Measurements from ENCODE around the gene MCOLN2. TPM values are rescaled to one million over a fixed set of nuclear protein-coding genes. Genes with fewer than 3 reads are reported as not detected.

Gene MCOLN2
- polyA plus RNA-seq, 1 of the 3 experiments (the other 2 are of a cell fraction), result not detected

GRCh38 chr1:84972377-84972987 lies 24.4 kb downstream of the MCOLN2 start:
- no peak overlapping the region; a peak in 1 of 4 replicates for H3K4me3 ChIP-seq (ENCODE audit: low read depth in 2 of 2, low read length in 1 of 2)
- no peaks in the 10 kb centered on the region for H3K9me3 ChIP-seq
- H3K27ac ChIP-seq (ENCODE audit: low read depth in 2 of 2, low read length in 1 of 2), result no peak overlapping the region
- WGBS (ENCODE audit: low lambda C conversion rate), result 26% methylated on average over 1 of the region's 1 CpG
- no peaks in the 10 kb centered on the region for H3K79me2 ChIP-seq (ENCODE audit: insufficient read depth)
- no peaks in the 10 kb centered on the region for H3K9me2 ChIP-seq
- no peak overlapping the region for H3K4me2 ChIP-seq
- no peaks in the 10 kb centered on the region for H4K20me1 ChIP-seq (ENCODE audit: insufficient read depth)
- H3K36me3 ChIP-seq (replicated peaks in 1 of 2; ENCODE audit: control insufficient read depth in 1 of 2, insufficient read depth in 2 of 2, low read length in 1 of 2), result no peaks in the 10 kb centered on the region
- no peak for TF ChIP-seq USF1 (IDR thresholded peaks at IDR 0.05; ENCODE audit: borderline replicate concordance, low read depth)
- no peak for TF ChIP-seq ELF1 (IDR thresholded peaks at IDR 0.05)
- TF ChIP-seq EP300 (IDR thresholded peaks at IDR 0.05; ENCODE audit: borderline replicate concordance in 1 of 2, low read depth in 1 of 2, low read length in 1 of 2), result no peak
- TF ChIP-seq RCOR1 (IDR thresholded peaks at IDR 0.05; ENCODE audit: low read length), result no peak
- TF ChIP-seq RAD21 (IDR thresholded peaks at IDR 0.05; ENCODE audit: low read length), result no peak
- TF ChIP-seq GABPA (IDR thresholded peaks at IDR 0.05; ENCODE audit: low read depth), result no peak
- TF ChIP-seq, protein P1, sequence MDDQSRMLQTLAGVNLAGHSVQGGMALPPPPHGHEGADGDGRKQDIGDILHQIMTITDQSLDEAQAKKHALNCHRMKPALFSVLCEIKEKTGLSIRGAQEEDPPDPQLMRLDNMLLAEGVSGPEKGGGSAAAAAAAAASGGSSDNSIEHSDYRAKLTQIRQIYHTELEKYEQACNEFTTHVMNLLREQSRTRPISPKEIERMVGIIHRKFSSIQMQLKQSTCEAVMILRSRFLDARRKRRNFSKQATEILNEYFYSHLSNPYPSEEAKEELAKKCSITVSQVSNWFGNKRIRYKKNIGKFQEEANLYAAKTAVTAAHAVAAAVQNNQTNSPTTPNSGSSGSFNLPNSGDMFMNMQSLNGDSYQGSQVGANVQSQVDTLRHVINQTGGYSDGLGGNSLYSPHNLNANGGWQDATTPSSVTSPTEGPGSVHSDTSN (IDR thresholded peaks at IDR 0.05), result no peak
- no peak for TF ChIP-seq IRF3 (IDR thresholded peaks at IDR 0.05; ENCODE audit: low read depth, low read length)
- ChIA-PET CTCF (interaction anchor here (1.2 kb wide), 1 partner anchor 27 kb away, joined by 3 read pairs; no protein-coding TSS in a partner anchor), POLR2A (no interaction called here)
- H3F3A ChIP-seq (replicated peaks; ENCODE audit: insufficient read depth), result no peaks in the 10 kb centered on the region
- H2AFZ ChIP-seq (ENCODE audit: low read depth), result no peak overlapping the region
- no peak overlapping the region for H3K9ac ChIP-seq
- DNase-seq, result no peak
- no peaks in the 10 kb centered on the region for H3K27me3 ChIP-seq (ENCODE audit: insufficient read depth)
- no peaks in the 10 kb centered on the region for H3K4me1 ChIP-seq (ENCODE audit: control insufficient read depth in 1 of 2, insufficient read depth in 2 of 2, low read depth in 1 of 2, low read length in 1 of 2)

DNA sequence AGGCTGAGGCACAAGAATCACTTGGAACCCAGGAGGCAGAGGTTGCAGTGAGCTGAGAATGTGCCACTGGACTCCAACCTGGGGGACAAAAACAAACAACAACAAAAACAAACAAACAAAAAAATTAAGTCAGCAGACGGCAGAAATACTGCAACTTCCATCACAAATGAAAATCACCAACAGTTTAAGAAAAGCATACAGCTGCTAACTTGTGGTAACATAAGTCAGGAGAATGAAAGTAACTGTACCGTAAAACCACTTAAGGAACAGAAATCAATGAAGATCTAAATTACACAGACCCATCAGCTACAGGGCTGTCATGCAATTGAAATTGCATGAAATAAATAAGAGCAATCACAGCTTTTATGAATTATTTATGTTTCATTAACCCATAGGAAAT lies 25.0 kb downstream of the MCOLN2 start:
- ChIA-PET POLR2A (no interaction called here), CTCF (interaction anchor here (1.2 kb wide), 1 partner anchor 27 kb away, joined by 3 read pairs; no protein-coding TSS in a partner anchor)
- Histone ChIP-seq H3K27me3 (ENCODE audit: insufficient read depth) (no peaks in the 10 kb centered on the region), H3K9me2 (no peaks in the 10 kb centered on the region), H3F3A (replicated peaks; ENCODE audit: insufficient read depth) (no peaks in the 10 kb centered on the region), H3K36me3 (replicated peaks in 1 of 2; ENCODE audit: control insufficient read depth in 1 of 2, insufficient read depth in 2 of 2, low read length in 1 of 2) (no peaks in the 10 kb centered on the region), H3K4me2 (no peak overlapping the region), H2AFZ (ENCODE audit: low read depth) (no peak overlapping the region), H3K9ac (no peak overlapping the region), H3K4me1 (ENCODE audit: control insufficient read depth in 1 of 2, insufficient read depth in 2 of 2, low read depth in 1 of 2, low read length in 1 of 2) (no peaks in the 10 kb centered on the region), H3K79me2 (ENCODE audit: insufficient read depth) (no peaks in the 10 kb centered on the region), H3K9me3 (no peaks in the 10 kb centered on the region), H3K4me3 (ENCODE audit: low read depth in 2 of 2, low read length in 1 of 2) (no peak overlapping the region), H4K20me1 (ENCODE audit: insufficient read depth) (no peaks in the 10 kb centered on the region), H3K27ac (ENCODE audit: low read depth in 2 of 2, low read length in 1 of 2) (no peak overlapping the region)
- DNase-seq, result no peak
- WGBS (ENCODE audit: low lambda C conversion rate), result 61% methylated on average over 2 of the region's 2 CpGs
- no peak for TF ChIP-seq FOXM1 (IDR thresholded peaks at IDR 0.05; ENCODE audit: low read depth)
- TF ChIP-seq USF1 (IDR thresholded peaks at IDR 0.05; ENCODE audit: borderline replicate concordance, low read depth), result no peak
- no peak for TF ChIP-seq YY1 (IDR thresholded peaks at IDR 0.05; ENCODE audit: low read depth)
- TF ChIP-seq ELF1 (IDR thresholded peaks at IDR 0.05), result no peak
- no peak for TF ChIP-seq IRF3 (IDR thresholded peaks at IDR 0.05; ENCODE audit: low read depth, low read length)
- no peak for TF ChIP-seq SMC3 (IDR thresholded peaks at IDR 0.05; ENCODE audit: low read depth, low read length)
- TF ChIP-seq, protein P2, sequence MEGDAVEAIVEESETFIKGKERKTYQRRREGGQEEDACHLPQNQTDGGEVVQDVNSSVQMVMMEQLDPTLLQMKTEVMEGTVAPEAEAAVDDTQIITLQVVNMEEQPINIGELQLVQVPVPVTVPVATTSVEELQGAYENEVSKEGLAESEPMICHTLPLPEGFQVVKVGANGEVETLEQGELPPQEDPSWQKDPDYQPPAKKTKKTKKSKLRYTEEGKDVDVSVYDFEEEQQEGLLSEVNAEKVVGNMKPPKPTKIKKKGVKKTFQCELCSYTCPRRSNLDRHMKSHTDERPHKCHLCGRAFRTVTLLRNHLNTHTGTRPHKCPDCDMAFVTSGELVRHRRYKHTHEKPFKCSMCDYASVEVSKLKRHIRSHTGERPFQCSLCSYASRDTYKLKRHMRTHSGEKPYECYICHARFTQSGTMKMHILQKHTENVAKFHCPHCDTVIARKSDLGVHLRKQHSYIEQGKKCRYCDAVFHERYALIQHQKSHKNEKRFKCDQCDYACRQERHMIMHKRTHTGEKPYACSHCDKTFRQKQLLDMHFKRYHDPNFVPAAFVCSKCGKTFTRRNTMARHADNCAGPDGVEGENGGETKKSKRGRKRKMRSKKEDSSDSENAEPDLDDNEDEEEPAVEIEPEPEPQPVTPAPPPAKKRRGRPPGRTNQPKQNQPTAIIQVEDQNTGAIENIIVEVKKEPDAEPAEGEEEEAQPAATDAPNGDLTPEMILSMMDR (IDR thresholded peaks at IDR 0.05), result no peak
- no peak for TF ChIP-seq TAF1 (IDR thresholded peaks at IDR 0.05; ENCODE audit: borderline replicate concordance, low read depth, low read length)
- no peak for TF ChIP-seq RAD21 (IDR thresholded peaks at IDR 0.05; ENCODE audit: low read length)
- TF ChIP-seq, protein P3, sequence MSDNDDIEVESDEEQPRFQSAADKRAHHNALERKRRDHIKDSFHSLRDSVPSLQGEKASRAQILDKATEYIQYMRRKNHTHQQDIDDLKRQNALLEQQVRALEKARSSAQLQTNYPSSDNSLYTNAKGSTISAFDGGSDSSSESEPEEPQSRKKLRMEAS (IDR thresholded peaks at IDR 0.05; ENCODE audit: low read depth), result no peak
- TF ChIP-seq FOSL2 (IDR thresholded peaks at IDR 0.05; ENCODE audit: borderline replicate concordance, low read depth), result no peak
- TF ChIP-seq MXI1 (IDR thresholded peaks at IDR 0.05; ENCODE audit: low read depth, low read length), result no peak
- TF ChIP-seq NRF1 (IDR thresholded peaks at IDR 0.05; ENCODE audit: low read depth, low read length), result no peak
- TF ChIP-seq POLR2AphosphoS5 (IDR thresholded peaks at IDR 0.05; ENCODE audit: low read depth, low read length), result no peak
- no peak for TF ChIP-seq JUND (IDR thresholded peaks at IDR 0.05)
- TF ChIP-seq, protein P1 (IDR thresholded peaks at IDR 0.05), result no peak
